GM23338 (cell line): ENCODE data around the gene NFE2L1.

ENCODE experiments used
- CREB1 ChIP-seq: fragments of 250-450 bp; sonication (Bioruptor Pico); IDR thresholded peaks from 2 replicates; pipeline ENCODE4 v1.5.0; 2020; ENCODE audit warnings: low read depth, mild to moderate bottlenecking, moderate library complexity
- EZH2 ChIP-seq: fragments of 200-600 bp; sonication (generic); IDR thresholded peaks from one replicate; pipeline ENCODE4 v1.8.0; 2017; ENCODE audit warnings: antibody characterized with exemption, mild to moderate bottlenecking, low read depth; ENCODE audit not compliant: unreplicated experiment
- EZH2phosphoT487 ChIP-seq: fragments of 200-600 bp; sonication (generic); IDR thresholded peaks from one replicate; pipeline ENCODE4 v1.8.1; 2018; ENCODE audit warnings: antibody characterized with exemption; ENCODE audit not compliant: unreplicated experiment
- NANOG ChIP-seq: IDR thresholded peaks from 2 replicates; pipeline ENCODE4 v1.6.1; 2016; ENCODE audit warnings: antibody characterized with exemption, borderline replicate concordance
- POLR2AphosphoS5 ChIP-seq: IDR thresholded peaks from 2 replicates; pipeline ENCODE4 v1.6.1; 2016; ENCODE audit warnings: antibody characterized with exemption, low read depth
- ZNF114 ChIP-seq: fragments of 250-450 bp; sonication (Bioruptor Pico); IDR thresholded peaks from 2 replicates; pipeline ENCODE4 v1.5.0; 2020; ENCODE audit warnings: mild to moderate bottlenecking, moderate library complexity
- TF ChIP-seq, protein P1 (sequence below), 2 experiments: fragments of 200-600 bp in 1 of 2; sonication (generic) in 1 of 2; conservative IDR thresholded peaks; 2 replicates each; pipeline versions ENCODE4 v1.5.1 to v1.6.1; 2016 to 2017; ENCODE audit warnings: antibody characterized with exemption in 2 of 2, low read depth in 2 of 2, mild to moderate bottlenecking in 2 of 2, moderate library complexity in 1 of 2
- TF ChIP-seq, protein P2 (sequence below): IDR thresholded peaks from 2 replicates; pipeline ENCODE4 v1.6.1; 2016; ENCODE audit warnings: antibody characterized with exemption
- TF ChIP-seq, protein P3 (sequence below): IDR thresholded peaks from one replicate; pipeline ENCODE4 v1.6.1; 2018; ENCODE audit warnings: antibody characterized with exemption; ENCODE audit not compliant: unreplicated experiment

DNA sequence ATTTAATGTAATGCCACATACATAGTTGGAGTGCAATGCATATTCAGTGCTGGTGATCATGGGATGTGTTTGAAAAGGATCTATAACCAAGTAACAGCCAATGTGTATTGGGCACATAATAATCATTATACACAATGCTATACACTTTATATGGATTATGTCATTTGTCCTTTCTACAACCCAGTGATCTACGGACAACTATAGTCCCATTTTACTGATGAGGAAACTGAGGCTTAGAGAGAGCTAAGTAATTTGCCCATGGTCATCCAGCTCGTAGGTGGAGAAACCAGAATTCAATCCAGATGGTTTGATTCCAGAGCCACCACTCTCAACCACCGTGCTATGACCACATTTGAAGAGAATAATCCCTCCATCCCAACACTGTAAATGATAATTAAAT is 38.0 kb upstream of the NFE2L1 start:
- TF ChIP-seq, protein P1, sequence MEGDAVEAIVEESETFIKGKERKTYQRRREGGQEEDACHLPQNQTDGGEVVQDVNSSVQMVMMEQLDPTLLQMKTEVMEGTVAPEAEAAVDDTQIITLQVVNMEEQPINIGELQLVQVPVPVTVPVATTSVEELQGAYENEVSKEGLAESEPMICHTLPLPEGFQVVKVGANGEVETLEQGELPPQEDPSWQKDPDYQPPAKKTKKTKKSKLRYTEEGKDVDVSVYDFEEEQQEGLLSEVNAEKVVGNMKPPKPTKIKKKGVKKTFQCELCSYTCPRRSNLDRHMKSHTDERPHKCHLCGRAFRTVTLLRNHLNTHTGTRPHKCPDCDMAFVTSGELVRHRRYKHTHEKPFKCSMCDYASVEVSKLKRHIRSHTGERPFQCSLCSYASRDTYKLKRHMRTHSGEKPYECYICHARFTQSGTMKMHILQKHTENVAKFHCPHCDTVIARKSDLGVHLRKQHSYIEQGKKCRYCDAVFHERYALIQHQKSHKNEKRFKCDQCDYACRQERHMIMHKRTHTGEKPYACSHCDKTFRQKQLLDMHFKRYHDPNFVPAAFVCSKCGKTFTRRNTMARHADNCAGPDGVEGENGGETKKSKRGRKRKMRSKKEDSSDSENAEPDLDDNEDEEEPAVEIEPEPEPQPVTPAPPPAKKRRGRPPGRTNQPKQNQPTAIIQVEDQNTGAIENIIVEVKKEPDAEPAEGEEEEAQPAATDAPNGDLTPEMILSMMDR (conservative IDR thresholded peaks at IDR 0.05; ENCODE audit: low read depth in 2 of 2), result no peak
- no peak for TF ChIP-seq POLR2AphosphoS5
- no peak for TF ChIP-seq EZH2
- TF ChIP-seq, protein P2, sequence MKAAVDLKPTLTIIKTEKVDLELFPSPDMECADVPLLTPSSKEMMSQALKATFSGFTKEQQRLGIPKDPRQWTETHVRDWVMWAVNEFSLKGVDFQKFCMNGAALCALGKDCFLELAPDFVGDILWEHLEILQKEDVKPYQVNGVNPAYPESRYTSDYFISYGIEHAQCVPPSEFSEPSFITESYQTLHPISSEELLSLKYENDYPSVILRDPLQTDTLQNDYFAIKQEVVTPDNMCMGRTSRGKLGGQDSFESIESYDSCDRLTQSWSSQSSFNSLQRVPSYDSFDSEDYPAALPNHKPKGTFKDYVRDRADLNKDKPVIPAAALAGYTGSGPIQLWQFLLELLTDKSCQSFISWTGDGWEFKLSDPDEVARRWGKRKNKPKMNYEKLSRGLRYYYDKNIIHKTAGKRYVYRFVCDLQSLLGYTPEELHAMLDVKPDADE, result no peak
- TF ChIP-seq CREB1 (CRISPR knock-in tag), result no peak
- no peak for TF ChIP-seq NANOG
- no peak for TF ChIP-seq EZH2phosphoT487
- TF ChIP-seq, protein P3, sequence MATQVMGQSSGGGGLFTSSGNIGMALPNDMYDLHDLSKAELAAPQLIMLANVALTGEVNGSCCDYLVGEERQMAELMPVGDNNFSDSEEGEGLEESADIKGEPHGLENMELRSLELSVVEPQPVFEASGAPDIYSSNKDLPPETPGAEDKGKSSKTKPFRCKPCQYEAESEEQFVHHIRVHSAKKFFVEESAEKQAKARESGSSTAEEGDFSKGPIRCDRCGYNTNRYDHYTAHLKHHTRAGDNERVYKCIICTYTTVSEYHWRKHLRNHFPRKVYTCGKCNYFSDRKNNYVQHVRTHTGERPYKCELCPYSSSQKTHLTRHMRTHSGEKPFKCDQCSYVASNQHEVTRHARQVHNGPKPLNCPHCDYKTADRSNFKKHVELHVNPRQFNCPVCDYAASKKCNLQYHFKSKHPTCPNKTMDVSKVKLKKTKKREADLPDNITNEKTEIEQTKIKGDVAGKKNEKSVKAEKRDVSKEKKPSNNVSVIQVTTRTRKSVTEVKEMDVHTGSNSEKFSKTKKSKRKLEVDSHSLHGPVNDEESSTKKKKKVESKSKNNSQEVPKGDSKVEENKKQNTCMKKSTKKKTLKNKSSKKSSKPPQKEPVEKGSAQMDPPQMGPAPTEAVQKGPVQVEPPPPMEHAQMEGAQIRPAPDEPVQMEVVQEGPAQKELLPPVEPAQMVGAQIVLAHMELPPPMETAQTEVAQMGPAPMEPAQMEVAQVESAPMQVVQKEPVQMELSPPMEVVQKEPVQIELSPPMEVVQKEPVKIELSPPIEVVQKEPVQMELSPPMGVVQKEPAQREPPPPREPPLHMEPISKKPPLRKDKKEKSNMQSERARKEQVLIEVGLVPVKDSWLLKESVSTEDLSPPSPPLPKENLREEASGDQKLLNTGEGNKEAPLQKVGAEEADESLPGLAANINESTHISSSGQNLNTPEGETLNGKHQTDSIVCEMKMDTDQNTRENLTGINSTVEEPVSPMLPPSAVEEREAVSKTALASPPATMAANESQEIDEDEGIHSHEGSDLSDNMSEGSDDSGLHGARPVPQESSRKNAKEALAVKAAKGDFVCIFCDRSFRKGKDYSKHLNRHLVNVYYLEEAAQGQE, result no peak
- no peak for TF ChIP-seq ZNF114 (CRISPR knock-in tag)
